ENCODE measurements around the gene EDEM1. TPM values are rescaled to one million over a fixed set of nuclear protein-coding genes. Genes with fewer than 3 reads are reported as not detected.
A peak's percentile ranks its signal among the peaks of the same experiment; 100 is the strongest.

Gene EDEM1
- total and polyA plus RNA-seq, 4 donors, result 12.8 to 132 (median 54.3) TPM

- ATAC-seq (ENCODE audit: insufficient read depth, low FRiP score), result no peak
- H3K27ac ChIP-seq (ENCODE audit: low read depth in 1 of 2, low read length in 1 of 2), result no peak overlapping the region
Measured at GRCh38 chr3:5197022-5197421, 9.5 kb downstream of the EDEM1 start.

GRCh38 chr3:5197470-5198312, 10.2 kb downstream of the EDEM1 start:
- peak overlapping the region in 1 of 2 donors; percentile 56 for H3K27ac ChIP-seq (ENCODE audit: low read depth in 1 of 2, low read length in 1 of 2)
- TF ChIP-seq CTCF (IDR thresholded peaks at IDR 0.05; ENCODE audit: control extremely low read depth, extremely low read depth), result no peak
- H3K9me3 ChIP-seq (ENCODE audit: control insufficient read depth in 4 of 4, insufficient read depth in 3 of 4, low read length in 3 of 4), result no peaks in the 10 kb centered on the region
- H3K4me1 ChIP-seq (ENCODE audit: control insufficient read depth in 5 of 5, insufficient read depth in 5 of 5, low read length in 5 of 5), result peaks cover 0 to 6% (median 0%) of the 10 kb centered on the region in 5 donors
- no peaks in the 10 kb centered on the region for H3K27me3 ChIP-seq (ENCODE audit: control insufficient read depth in 3 of 3, insufficient read depth in 3 of 3, low read length in 2 of 3)
- no peak for ATAC-seq (ENCODE audit: insufficient read depth, low FRiP score)
- H3K4me3 ChIP-seq, result no peak overlapping the region
- no peak for DNase-seq
- WGBS, 2 donors, result 76 to 85% methylated on average over 8 of the region's 8 CpGs
- H3K36me3 ChIP-seq (ENCODE audit: control insufficient read depth in 4 of 4, insufficient read depth in 4 of 4, low read length in 4 of 4), result peaks cover 4 to 19% (median 10%) of the 10 kb centered on the region in 4 donors
- no peak overlapping the region for H3K9ac ChIP-seq (ENCODE audit: insufficient read depth in 1 of 2, low read length in 2 of 2)

More at GRCh38 chr3:5197022-5197421, 9.5 kb downstream of the EDEM1 start:
- Histone ChIP-seq H3K9me3 (ENCODE audit: control insufficient read depth in 4 of 4, insufficient read depth in 3 of 4, low read length in 3 of 4) (no peaks in the 10 kb centered on the region), H3K4me3 (no peak overlapping the region), H3K9ac (ENCODE audit: insufficient read depth in 1 of 2, low read length in 2 of 2) (no peak overlapping the region), H3K27me3 (ENCODE audit: control insufficient read depth in 3 of 3, insufficient read depth in 3 of 3, low read length in 2 of 3) (no peaks in the 10 kb centered on the region), H3K36me3 (ENCODE audit: control insufficient read depth in 4 of 4, insufficient read depth in 4 of 4, low read length in 4 of 4) (peaks cover 2 to 13% (median 6%) of the 10 kb centered on the region in 4 donors), H3K4me1 (ENCODE audit: control insufficient read depth in 5 of 5, insufficient read depth in 5 of 5, low read length in 5 of 5) (peaks cover 0 to 6% (median 0%) of the 10 kb centered on the region in 5 donors)
- DNase-seq, result no peak
- WGBS, 2 donors, result 81 to 93% methylated on average over 4 of the region's 4 CpGs
- no peak for TF ChIP-seq CTCF (IDR thresholded peaks at IDR 0.05; ENCODE audit: control extremely low read depth, extremely low read depth)

- H3K36me3 ChIP-seq (ENCODE audit: control insufficient read depth in 4 of 4, insufficient read depth in 4 of 4, low read length in 4 of 4), result peaks cover 8 to 25% (median 10%) of the 10 kb centered on the region in 4 donors
- 94 to 98% methylated on average over 4 of the region's 4 CpGs for WGBS, 2 donors
Measured at GRCh38 chr3:5198313-5198677, 10.8 kb downstream of the EDEM1 start.

More at GRCh38 chr3:5198313-5198677, 10.8 kb downstream of the EDEM1 start:
- H3K27ac ChIP-seq (ENCODE audit: low read depth in 1 of 2, low read length in 1 of 2), result peak overlapping the region in 1 of 2 donors; percentile 56
- H3K9ac ChIP-seq (ENCODE audit: insufficient read depth in 1 of 2, low read length in 2 of 2), result no peak overlapping the region
- H3K9me3 ChIP-seq (ENCODE audit: control insufficient read depth in 4 of 4, insufficient read depth in 3 of 4, low read length in 3 of 4), result no peaks in the 10 kb centered on the region
- peaks cover 0 to 6% (median 0%) of the 10 kb centered on the region in 5 donors for H3K4me1 ChIP-seq (ENCODE audit: control insufficient read depth in 5 of 5, insufficient read depth in 5 of 5, low read length in 5 of 5)
- DNase-seq, result no peak
- ATAC-seq (ENCODE audit: insufficient read depth, low FRiP score), result no peak
- no peak overlapping the region for H3K4me3 ChIP-seq
- no peak for TF ChIP-seq CTCF (IDR thresholded peaks at IDR 0.05; ENCODE audit: control extremely low read depth, extremely low read depth)
- no peaks in the 10 kb centered on the region for H3K27me3 ChIP-seq (ENCODE audit: control insufficient read depth in 3 of 3, insufficient read depth in 3 of 3, low read length in 2 of 3)
